Suprapubic skin (tissue), 4 donors: ENCODE results near the gene YIF1A.

ENCODE experiments used
- CTCF ChIP-seq, 2 donors: fragments of 200-600 bp in 1 of 2; fragments of 450-650 bp in 1 of 2; sonication (generic) in 1 of 2; IDR thresholded peaks; one replicate each; pipeline ENCODE4 v1.5.1; 2016 to 2019; ENCODE audit warnings: antibody characterized with exemption in 2 of 2, mild to moderate bottlenecking in 1 of 2, moderate library complexity in 1 of 2
- POLR2A ChIP-seq, 2 donors: fragments of 450-650 bp; IDR thresholded peaks; one replicate each; pipeline ENCODE4 v1.6.1; 2017; ENCODE audit warnings: antibody characterized with exemption in 2 of 2, mild to moderate bottlenecking in 2 of 2, moderate library complexity in 2 of 2
- POLR2AphosphoS5 ChIP-seq, 3 donors: sonication (generic); formaldehyde crosslinking; IDR thresholded peaks; one replicate each; pipeline ENCODE4 v1.6.1; 2017; ENCODE audit warnings: antibody characterized with exemption in 3 of 3

GRCh38 chr11:66239511-66239910, 49.4 kb downstream of the YIF1A start:
- no peak for TF ChIP-seq CTCF (IDR thresholded peaks at IDR 0.05)
- no peak for TF ChIP-seq POLR2AphosphoS5 (IDR thresholded peaks at IDR 0.05)
- no peak for TF ChIP-seq POLR2A (IDR thresholded peaks at IDR 0.05)
